Mesenchymal stem cell (in vitro differentiated cells and primary cell): ENCODE results near the gene ISOC2.

ENCODE experiments used
- DNase-seq: peaks from one replicate; pipeline ENCODE4 v3.0.0-alpha.2; 2013
- H2AFZ ChIP-seq: one replicate; pipeline ENCODE4 v1.6.1; 2013; ENCODE audit warnings: low read depth, mild to moderate bottlenecking, control low read depth, inconsistent platforms, low read length, moderate library complexity
- H2AK5ac ChIP-seq: 2 replicates; pipeline ENCODE4 v1.6.1; 2013; ENCODE audit warnings: low read length, moderate library complexity, mild to moderate bottlenecking, inconsistent platforms; ENCODE audit not compliant: severe bottlenecking
- H2BK120ac ChIP-seq: one replicate; pipeline ENCODE4 v1.6.1; 2013; ENCODE audit warnings: low read depth, mild to moderate bottlenecking, inconsistent platforms, low read length, moderate library complexity
- H2BK12ac ChIP-seq, 2 experiments: one replicate each; pipeline ENCODE4 v1.6.1; 2013; ENCODE audit warnings: inconsistent platforms in 2 of 2, low read length in 2 of 2, mild to moderate bottlenecking in 2 of 2, moderate library complexity in 2 of 2, control low read depth in 1 of 2
- H2BK15ac ChIP-seq: one replicate; pipeline ENCODE4 v1.6.1; 2013; ENCODE audit warnings: mild to moderate bottlenecking, low read depth, inconsistent platforms; ENCODE audit not compliant: poor library complexity, severe bottlenecking
- H2BK5ac ChIP-seq: 2 replicates; pipeline ENCODE4 v1.6.1; 2013; ENCODE audit warnings: low read depth, mild to moderate bottlenecking, low read length, control low read depth, inconsistent platforms; ENCODE audit not compliant: poor library complexity, severe bottlenecking
- H3K14ac ChIP-seq, 2 experiments: one replicate each; pipeline ENCODE4 v1.6.1; 2013; ENCODE audit warnings: inconsistent platforms in 2 of 2, low read length in 2 of 2, control low read depth in 1 of 2, mild to moderate bottlenecking in 1 of 2, moderate library complexity in 1 of 2
- H3K18ac ChIP-seq, 2 experiments: one replicate each; pipeline ENCODE4 v1.6.1; 2013; ENCODE audit warnings: inconsistent platforms in 2 of 2, low read length in 2 of 2, control low read depth in 1 of 2, low read depth in 1 of 2, mild to moderate bottlenecking in 1 of 2
- H3K23ac ChIP-seq, 2 experiments: one replicate each; pipeline ENCODE4 v1.6.1; 2013; ENCODE audit warnings: inconsistent platforms in 2 of 2, low read length in 2 of 2, mild to moderate bottlenecking in 2 of 2, moderate library complexity in 2 of 2, control low read depth in 1 of 2
- H3K27ac ChIP-seq: 2 replicates; pipeline ENCODE4 v1.5.1; 2013; ENCODE audit warnings: mild to moderate bottlenecking, moderate library complexity, low read length, control low read depth, inconsistent platforms; ENCODE audit not compliant: poor library complexity, severe bottlenecking
- H3K27me3 ChIP-seq, 2 experiments: 2 replicates each; pipeline versions ENCODE4 v1.6.1 to v1.7.0; 2013; ENCODE audit warnings: low read length in 2 of 2, mild to moderate bottlenecking in 2 of 2, moderate library complexity in 2 of 2, control low read depth in 1 of 2, inconsistent platforms in 1 of 2; ENCODE audit not compliant: control insufficient read depth in 1 of 2, insufficient read depth in 1 of 2
- H3K36me3 ChIP-seq, 2 experiments: 2 replicates each; pipeline versions ENCODE4 v1.6.1 to v1.7.0; 2013; ENCODE audit warnings: low read length in 2 of 2, control low read depth in 1 of 2, inconsistent platforms in 1 of 2, low read depth in 1 of 2, mild to moderate bottlenecking in 1 of 2; ENCODE audit not compliant: insufficient read depth in 2 of 2, control insufficient read depth in 1 of 2
- H3K4ac ChIP-seq, 2 experiments: one replicate each; pipeline ENCODE4 v1.6.1; 2013; ENCODE audit warnings: inconsistent platforms in 2 of 2, low read length in 2 of 2, mild to moderate bottlenecking in 2 of 2, moderate library complexity in 2 of 2, control low read depth in 1 of 2, low read depth in 1 of 2
- H3K4me1 ChIP-seq: 2 replicates; pipeline ENCODE4 v1.6.1; 2013; ENCODE audit warnings: low read depth, low read length, control low read depth; ENCODE audit not compliant: control insufficient read depth, insufficient read depth
- H3K4me2 ChIP-seq: 2 replicates; pipeline ENCODE4 v1.6.1; 2013; ENCODE audit warnings: low read length, mild to moderate bottlenecking, inconsistent platforms; ENCODE audit not compliant: poor library complexity, severe bottlenecking
- H3K4me3 ChIP-seq, 2 experiments: 2 replicates each; pipeline versions ENCODE4 v1.5.1 to v1.7.0; 2013; ENCODE audit warnings: low read length in 2 of 2, mild to moderate bottlenecking in 2 of 2, control low read depth in 1 of 2, low read depth in 1 of 2; ENCODE audit not compliant: insufficient read depth in 1 of 2
- H3K79me1 ChIP-seq: replicated peaks from 2 replicates; pipeline ENCODE4 v1.6.1; 2013; ENCODE audit warnings: mild to moderate bottlenecking, control low read depth, low read length, inconsistent platforms; ENCODE audit not compliant: poor library complexity, severe bottlenecking
- H3K9ac ChIP-seq: 2 replicates; pipeline ENCODE4 v1.7.0; 2013; ENCODE audit warnings: mild to moderate bottlenecking, low read length, moderate library complexity
- H3K9me3 ChIP-seq: 2 replicates; pipeline ENCODE4 v1.7.0; 2013; ENCODE audit warnings: mild to moderate bottlenecking, low read length; ENCODE audit not compliant: control insufficient read depth
- H4K8ac ChIP-seq: one replicate; pipeline ENCODE4 v1.6.1; 2013; ENCODE audit warnings: inconsistent platforms, mild to moderate bottlenecking, low read length, moderate library complexity
- H4K91ac ChIP-seq: one replicate; pipeline ENCODE4 v1.6.1; 2013; ENCODE audit warnings: mild to moderate bottlenecking, low read length, inconsistent platforms
- WGBS: methylation state at CpG from one replicate; pipeline ENCODE4 v1.1.7; 2013; ENCODE audit warnings: mixed read lengths; 5-methylcytosine and 5-hydroxymethylcytosine counted together

The ISOC2 gene

DNA sequence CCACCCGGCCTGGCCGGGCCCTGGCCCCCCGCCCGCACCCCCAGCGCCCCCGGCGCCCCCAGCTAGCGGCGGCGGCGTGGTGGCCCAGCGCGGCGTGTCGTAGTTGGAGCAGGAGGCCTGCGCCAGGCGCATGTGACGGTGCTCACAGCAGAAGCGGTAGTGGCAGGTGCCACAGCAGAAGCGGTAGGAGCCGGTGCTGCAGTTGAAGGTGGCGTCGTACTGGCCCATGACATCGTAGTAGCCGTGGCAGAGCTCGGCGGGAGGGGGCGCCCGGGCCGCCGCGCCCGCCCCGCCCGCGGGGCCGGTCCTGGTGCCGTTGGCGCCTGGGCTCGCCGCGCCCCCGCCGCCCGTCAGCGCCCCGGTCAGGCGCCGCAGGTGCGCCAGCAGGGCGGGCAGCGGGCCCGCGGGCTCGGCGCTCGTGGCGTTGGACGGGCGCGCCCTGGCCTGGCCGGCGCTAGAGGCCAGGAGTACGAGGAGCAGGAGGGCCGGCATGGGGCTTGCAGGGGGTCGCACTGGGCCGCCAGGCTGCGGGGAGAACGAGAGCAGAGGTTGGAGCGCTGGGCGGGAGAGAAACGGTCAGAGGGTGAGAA is 19.0 kb downstream of the ISOC2 start:
- Histone ChIP-seq H3K4me1 (peaks cover 16% of the 10 kb centered on the region), H3K14ac (no peak overlapping the region), H2BK12ac (no peak overlapping the region), H3K23ac (no peak overlapping the region), H3K27me3 (peaks cover 77 to 81% of the 10 kb centered on the region in 2 experiments), H3K4ac (no peak overlapping the region), H3K4me3 (no peak overlapping the region), H3K79me1 (no peaks in the 10 kb centered on the region), H2BK5ac (no peak overlapping the region), H3K27ac (no peak overlapping the region), H3K18ac (no peak overlapping the region), H4K91ac (no peak overlapping the region), H3K4me2 (no peak overlapping the region), H2AFZ (no peak overlapping the region), H3K9me3 (no peaks in the 10 kb centered on the region), H4K8ac (no peak overlapping the region), H3K9ac (no peak overlapping the region), H2AK5ac (no peak overlapping the region), H2BK15ac (no peak overlapping the region), H3K36me3 (peaks cover 0 to 2% of the 10 kb centered on the region in 2 experiments), H2BK120ac (no peak overlapping the region)
- WGBS = 2% methylated on average over 53 of the region's 72 CpGs
- no peak for DNase-seq

DNA sequence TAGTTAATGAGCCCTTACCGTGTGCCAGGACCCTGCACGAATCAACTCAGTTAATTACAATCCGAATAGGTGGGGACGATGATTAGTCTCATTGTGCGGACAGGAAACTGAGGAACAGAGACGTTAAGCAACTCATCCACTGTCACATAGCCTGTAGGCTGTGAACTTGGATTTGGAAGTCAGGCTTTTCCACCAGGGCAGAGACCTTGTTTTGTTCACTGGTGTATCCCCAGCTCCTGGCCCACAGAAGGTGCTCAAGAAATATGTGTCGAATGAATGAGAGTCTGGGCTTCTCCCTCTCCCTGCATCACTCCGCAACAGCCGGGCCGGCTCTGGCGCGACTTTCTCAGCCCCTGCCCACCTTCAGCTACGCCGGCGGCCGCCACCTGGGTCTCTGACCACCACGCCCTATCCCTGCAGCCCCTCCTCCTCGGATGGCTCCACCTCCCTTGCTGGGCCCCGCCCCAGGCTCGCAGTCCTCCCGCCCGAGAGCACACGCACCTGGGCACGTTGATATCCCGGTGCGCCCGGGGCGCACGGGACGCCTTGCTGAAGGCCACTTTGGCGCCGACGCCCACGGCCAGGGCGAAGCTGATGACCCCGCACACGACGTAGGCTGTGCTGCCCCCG is 19.6 kb downstream of the ISOC2 start:
- Histone ChIP-seq H3K4me3 (no peak overlapping the region), H3K9me3 (no peaks in the 10 kb centered on the region), H2BK5ac (no peak overlapping the region), H3K27me3 (peaks cover 70 to 81% of the 10 kb centered on the region in 2 experiments), H3K9ac (no peak overlapping the region), H3K14ac (no peak overlapping the region), H2AK5ac (no peak overlapping the region), H2BK120ac (no peak overlapping the region), H3K27ac (no peak overlapping the region), H3K18ac (no peak overlapping the region), H3K4me2 (no peak overlapping the region), H3K4ac (no peak overlapping the region), H2AFZ (no peak overlapping the region), H3K4me1 (peaks cover 17% of the 10 kb centered on the region), H3K23ac (no peak overlapping the region), H4K91ac (no peak overlapping the region), H3K36me3 (peaks cover 0 to 2% of the 10 kb centered on the region in 2 experiments), H4K8ac (no peak overlapping the region), H2BK15ac (no peak overlapping the region), H2BK12ac (no peak overlapping the region), H3K79me1 (no peaks in the 10 kb centered on the region)
- DNase-seq = no peak
- 6% methylated on average over 21 of the region's 39 CpGs for WGBS

- Histone ChIP-seq H3K4ac (no peak overlapping the region), H3K4me2 (no peak overlapping the region), H3K23ac (no peak overlapping the region), H4K91ac (no peak overlapping the region), H3K79me1 (no peaks in the 10 kb centered on the region), H2BK5ac (no peak overlapping the region), H3K9ac (no peak overlapping the region), H3K27ac (no peak overlapping the region), H3K36me3 (peaks cover 0 to 2% of the 10 kb centered on the region in 2 experiments), H3K27me3 (peaks cover 68 to 79% of the 10 kb centered on the region in 2 experiments), H3K4me1 (peaks cover 17% of the 10 kb centered on the region), H2AK5ac (no peak overlapping the region), H3K18ac (no peak overlapping the region), H2BK120ac (no peak overlapping the region), H2BK15ac (no peak overlapping the region), H2AFZ (no peak overlapping the region), H3K14ac (no peak overlapping the region), H3K9me3 (no peaks in the 10 kb centered on the region), H4K8ac (no peak overlapping the region), H3K4me3 (no peak overlapping the region), H2BK12ac (no peak overlapping the region)
- DNase-seq = no peak
- 7% methylated on average over 21 of the region's 21 CpGs for WGBS
Measured at GRCh38 chr19:55441319-55441691, 20.1 kb downstream of the ISOC2 start.

DNA sequence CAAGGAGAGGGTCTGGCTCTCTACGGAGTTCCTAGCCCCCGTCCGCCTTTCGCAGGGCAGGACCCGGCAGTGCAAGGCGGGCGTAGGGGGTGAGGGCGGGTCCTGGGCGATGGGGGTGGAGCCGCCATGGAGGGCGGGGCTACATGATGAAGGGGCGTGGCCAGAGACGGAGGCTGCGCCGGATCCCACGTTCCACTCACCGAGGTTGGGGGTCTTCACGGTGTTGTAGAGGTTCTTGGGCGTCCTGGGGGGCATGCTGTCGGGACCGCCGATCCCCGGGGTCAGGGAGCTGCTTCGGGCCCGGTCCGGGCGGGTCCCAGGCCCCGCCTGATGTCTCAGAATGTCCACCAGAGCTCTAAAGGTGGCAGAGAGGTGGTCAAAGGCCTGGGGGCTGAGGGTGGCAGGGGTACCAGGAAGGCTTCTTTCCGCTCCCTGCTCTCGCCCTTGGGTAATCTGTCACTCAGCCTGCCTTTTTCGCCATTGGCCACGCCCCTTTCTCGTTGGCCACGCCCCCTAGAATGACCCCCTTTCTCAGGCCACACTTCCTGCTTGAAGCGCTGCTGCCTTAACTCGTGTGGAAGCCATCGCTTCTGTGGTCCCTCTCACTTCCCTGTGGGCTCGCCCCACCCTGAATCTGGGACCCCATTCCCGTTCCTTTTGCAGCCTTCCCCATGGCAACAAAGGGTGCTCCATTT is 20.9 kb downstream of the ISOC2 start:
- Histone ChIP-seq H3K36me3 (peaks cover 0 to 2% of the 10 kb centered on the region in 2 experiments), H2AFZ (no peak overlapping the region), H2BK15ac (no peak overlapping the region), H3K4me2 (no peak overlapping the region), H2AK5ac (no peak overlapping the region), H3K4ac (no peak overlapping the region), H3K27me3 (peaks cover 65 to 74% of the 10 kb centered on the region in 2 experiments), H3K4me3 (no peak overlapping the region), H4K91ac (no peak overlapping the region), H3K27ac (no peak overlapping the region), H3K4me1 (peaks cover 17% of the 10 kb centered on the region), H2BK120ac (no peak overlapping the region), H3K9ac (no peak overlapping the region), H3K79me1 (no peaks in the 10 kb centered on the region), H3K18ac (no peak overlapping the region), H2BK12ac (no peak overlapping the region), H4K8ac (no peak overlapping the region), H3K14ac (no peak overlapping the region), H2BK5ac (no peak overlapping the region), H3K23ac (no peak overlapping the region), H3K9me3 (no peaks in the 10 kb centered on the region)
- no peak for DNase-seq
- 7% methylated on average over 26 of the region's 39 CpGs for WGBS
